Fibroblast of skin of right quadriceps (primary cell): ENCODE data around the gene DNER.
"Not testable (repeated sequence)": the region's sequence is repeated elsewhere in the genome, so short reads cannot be mapped to it uniquely, and the experiment has no call there.

Experiments used
- DNase-seq: peaks from one replicate; pipeline ENCODE4 v3.0.0-alpha.2; 2013

Gene DNER

DNA sequence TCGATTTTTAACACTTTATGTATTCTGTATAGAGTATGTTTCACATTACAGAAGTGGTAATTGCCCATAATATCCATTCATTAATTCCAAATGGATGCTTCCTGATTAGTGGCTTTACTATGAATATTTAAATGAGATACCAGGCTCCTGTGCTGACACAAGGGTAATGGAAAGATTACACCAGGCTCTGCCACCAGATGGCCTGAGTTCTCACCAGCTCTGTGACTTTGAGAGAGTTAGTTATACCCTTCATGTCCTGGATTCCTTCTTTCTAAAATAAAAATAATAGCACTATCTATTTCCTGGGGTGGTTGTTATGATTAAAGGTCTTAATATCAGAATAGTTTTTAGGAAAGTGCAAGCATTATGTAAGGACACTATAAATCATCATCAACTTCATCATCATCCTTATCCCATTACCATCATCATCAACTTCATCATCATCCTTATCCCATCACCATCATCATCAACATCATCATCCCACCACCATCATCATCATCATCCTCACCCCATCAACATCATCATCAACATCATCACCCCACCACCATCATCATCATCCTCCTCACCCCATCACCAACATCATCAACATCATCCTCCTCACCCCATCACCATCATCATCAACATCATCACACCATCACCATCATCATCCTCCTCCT, 151.8 kb downstream of the DNER start:
- DNase-seq, result no peak

DNA sequence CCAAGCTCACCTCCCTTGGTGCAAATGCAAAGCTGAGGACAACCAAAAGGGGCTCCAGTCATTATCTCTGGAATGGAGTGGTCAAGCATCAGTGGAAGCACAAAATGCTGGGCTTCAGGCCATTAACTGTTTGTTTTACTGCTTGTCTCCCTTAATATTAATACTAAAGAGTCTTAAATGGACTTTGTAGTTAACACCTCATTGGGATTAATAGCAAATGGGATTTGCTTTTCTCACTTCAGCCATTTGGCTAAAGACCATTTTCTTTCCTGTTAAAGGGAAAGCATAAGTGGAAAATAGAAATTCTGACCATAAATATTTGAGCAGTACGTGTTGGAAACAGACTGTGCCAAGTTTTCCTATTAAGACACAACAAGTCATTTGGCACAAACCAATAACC, 154.4 kb downstream of the DNER start:
- no peak for DNase-seq

DNA sequence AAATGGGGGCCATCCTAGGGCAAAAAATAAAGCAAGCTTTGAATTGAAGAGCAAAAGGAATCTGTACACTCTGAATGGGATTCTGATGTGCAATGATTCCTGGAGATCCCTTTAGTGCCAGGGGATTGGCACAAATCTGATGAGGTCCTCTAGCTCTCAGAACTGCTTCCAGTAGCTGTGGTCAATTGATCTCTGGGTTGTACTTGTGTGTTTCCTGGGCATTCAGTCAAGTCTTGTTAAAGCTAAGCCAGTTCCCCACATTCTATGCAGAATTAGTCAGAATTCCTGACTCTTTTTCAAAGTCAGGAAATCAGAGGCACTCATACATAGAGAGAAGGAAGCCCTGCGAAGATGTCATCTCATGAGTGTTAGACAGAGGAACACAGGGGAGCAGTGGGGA, 161.3 kb downstream of the DNER start:
- DNase-seq, result no peak

DNA sequence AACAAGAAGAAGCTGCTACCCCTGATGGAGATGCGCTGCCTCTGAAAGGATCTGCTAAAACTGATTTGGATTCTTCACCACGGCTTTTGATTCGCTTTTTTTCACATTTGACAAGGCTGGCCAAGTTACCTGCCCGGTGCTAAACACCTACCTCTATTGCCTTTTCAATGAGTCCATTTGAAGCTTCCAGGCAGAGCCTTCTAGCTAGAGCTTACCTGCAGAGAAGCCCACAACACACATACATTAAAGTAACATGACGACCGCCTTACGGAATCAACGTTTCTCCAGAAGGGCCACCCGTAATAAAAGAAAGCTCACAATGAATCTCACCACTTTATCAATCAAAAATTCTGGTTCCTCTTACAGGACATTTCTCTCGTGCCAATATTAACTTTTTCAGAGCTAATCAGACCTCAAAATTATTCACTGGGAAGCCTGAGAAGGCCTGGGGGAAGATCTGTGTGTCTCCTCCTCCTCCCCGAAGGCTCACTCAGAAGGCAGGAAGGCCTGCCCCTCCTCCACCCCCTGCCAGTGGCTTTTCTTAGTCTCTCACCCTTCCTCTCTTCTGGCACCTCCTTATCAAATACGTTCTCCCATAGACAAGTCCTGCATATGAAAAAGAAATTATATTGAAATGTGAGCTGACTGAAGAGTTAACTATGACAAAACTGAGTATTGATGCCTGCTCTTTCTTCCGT, 171.0 kb downstream of the DNER start:
- no peak for DNase-seq

DNA sequence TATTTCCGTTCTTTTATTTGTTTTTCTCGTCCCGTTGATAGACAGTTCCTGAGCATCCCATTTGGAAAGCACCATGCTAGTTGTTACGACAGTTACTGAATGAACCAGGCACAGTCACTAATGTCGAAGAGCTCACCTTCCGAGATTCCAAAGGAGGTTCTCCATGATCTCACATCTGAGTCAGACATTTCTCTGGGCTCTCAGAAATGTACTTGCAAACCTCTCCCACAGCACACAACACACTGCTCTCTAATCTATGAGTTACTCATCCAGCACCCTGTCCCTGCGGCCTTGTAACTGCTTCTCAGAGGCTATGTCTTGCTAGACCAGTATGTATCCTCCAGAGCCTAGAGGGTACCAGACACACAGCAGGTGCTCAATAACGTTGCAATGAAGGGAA, 174.7 kb downstream of the DNER start:
- DNase-seq, result no peak

DNA sequence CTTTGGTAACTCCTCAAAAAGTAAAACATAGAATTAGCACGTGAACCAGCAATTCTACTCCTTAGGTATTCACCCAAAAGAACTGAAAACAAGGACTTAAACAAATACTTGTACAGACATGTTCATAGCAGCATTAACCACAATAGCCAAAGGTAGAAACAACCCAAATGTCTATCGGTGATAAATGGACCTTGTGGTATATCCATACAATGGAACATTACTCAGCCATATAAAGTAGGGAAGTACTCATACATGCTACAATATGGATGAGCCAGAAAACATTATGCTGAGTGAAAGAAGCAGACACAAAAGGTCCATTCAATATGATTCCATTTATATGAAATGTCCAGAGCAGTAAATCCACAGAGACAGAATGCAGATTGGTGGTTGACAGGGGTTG, 182.8 kb downstream of the DNER start:
- DNase-seq, result no peak

DNA sequence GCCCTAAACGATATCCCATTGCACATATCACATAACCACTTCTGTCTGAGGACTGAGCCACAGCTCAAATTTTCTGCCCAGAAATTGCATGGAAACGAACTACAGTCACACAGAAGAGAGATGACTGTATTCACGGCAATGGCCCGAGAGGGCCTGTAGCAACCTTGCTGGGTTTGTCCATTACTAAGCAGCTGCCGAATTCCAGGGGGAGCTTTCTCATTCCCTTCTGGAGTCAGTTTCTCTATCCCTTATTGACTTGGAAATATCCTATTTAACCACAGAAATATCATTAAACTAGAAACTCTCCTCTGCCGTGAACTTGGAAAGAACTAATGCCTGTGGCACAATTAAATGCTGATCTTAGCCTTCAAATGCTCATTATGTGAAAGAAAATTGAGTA, 183.9 kb downstream of the DNER start:
- DNase-seq, result no peak

DNA sequence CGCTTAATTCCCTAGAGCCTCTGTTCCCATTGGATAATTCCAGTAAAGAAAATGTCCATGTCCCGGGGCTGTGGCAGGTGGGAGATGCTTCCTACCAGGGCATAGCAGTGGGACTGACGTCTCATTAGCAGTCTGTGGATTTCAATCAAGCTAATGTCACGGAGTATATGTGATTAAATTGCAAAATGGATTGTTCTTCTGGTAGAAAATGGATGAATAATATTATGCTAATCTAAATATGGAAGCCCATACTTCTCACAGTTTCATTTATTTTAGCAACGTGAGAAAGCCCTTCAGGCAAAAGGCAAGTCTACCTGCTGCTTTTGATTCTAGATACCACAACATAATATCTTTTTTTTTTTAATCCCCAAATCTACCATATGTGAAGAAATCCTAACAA, 185.5 kb downstream of the DNER start:
- no peak for DNase-seq

DNA sequence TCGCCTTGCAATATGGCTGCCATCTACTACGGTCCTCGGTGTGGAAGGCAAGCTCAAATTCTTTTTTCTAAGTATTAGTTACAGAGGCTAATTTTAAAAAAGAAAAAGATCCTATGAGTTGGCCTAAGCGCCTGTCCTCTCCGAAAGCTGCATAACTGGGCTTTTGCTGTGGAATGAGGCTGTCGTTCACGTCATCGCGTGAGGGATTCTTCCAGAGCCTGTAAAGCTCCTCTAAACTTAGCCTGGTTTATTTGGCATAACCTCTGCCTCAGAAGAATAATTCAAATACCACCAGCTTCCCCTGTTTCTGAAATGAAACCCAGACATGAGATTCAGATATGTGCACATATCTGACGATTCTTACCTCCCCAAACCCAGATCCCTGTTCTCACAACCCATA, 187.4 kb downstream of the DNER start:
- no peak for DNase-seq

DNA sequence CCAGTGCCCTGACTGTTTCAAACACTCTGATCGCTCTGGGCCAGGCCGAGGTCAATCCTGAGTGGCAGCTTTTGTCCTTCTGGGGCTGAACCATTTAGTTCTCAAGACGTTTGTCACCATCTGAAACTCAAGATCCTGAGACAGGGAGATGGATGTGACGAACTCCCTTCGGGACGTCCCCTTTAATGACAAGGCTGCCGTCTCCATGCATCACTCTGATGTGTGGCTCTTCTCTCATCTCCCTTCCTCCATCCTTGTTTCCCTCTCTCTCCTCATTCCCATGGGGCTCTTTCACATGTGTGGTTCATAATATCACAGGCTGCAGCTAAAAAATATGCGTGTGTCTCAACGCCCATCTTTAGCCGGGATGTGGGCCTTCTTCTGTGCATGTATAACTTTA, 189.6 kb downstream of the DNER start:
- no peak for DNase-seq

DNA sequence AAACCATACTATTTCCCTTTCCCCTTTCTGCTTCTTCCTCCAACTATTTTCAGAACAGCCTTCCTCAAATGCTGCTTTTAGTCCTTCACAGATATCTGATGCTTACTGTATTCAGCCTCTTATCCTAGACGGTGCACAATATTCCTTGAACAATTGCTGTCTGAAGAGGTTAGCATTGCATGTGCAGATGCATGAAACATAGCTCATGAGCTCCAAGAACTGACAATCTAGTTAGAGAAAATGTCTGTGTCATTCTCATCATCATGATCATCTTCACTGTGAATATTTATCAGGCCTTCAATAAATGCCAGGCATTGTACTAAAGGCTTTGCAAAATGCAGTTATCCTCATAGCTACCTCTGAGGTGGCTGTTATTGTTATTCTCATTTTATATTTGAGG, 190.7 kb downstream of the DNER start:
- DNase-seq, result no peak

DNA sequence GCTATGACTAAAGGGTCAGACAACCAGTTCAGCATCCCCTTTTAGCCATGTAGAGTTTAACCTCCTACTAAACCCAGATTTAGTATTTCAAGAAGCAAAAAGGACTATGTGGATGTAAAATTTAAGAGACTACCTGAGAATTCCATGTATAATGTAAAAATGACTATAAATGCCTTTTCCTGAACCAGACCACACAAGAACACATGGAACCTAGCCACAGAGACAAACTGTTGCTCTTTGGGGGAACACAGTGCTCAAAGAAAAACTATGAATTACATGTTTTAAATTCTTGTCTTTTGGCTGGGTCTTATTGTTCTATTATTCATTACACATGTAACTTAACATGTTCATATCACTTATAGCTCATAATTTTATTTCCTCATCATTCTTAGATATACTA, 192.8 kb downstream of the DNER start:
- no peak for DNase-seq

DNA sequence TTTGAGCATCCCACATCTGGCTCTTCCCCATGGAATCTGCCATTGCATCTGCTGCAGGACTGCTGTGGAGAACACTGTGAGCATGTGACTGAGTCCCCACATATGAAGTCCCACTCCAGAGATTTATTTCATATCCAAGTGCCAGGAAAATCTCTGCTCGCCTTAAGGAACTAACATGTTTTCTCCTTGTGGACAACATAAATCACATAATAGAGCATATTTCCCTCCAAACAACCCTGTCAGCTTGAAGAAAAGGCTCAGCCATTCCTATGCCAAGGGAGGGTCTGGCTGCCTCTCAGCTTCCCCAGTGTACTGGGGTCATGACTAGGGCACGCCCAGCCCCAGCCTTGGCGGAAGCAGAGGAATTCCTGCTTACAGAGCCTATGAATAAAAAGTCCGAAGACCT, 193.7 kb downstream of the DNER start:
- no peak for DNase-seq

DNA sequence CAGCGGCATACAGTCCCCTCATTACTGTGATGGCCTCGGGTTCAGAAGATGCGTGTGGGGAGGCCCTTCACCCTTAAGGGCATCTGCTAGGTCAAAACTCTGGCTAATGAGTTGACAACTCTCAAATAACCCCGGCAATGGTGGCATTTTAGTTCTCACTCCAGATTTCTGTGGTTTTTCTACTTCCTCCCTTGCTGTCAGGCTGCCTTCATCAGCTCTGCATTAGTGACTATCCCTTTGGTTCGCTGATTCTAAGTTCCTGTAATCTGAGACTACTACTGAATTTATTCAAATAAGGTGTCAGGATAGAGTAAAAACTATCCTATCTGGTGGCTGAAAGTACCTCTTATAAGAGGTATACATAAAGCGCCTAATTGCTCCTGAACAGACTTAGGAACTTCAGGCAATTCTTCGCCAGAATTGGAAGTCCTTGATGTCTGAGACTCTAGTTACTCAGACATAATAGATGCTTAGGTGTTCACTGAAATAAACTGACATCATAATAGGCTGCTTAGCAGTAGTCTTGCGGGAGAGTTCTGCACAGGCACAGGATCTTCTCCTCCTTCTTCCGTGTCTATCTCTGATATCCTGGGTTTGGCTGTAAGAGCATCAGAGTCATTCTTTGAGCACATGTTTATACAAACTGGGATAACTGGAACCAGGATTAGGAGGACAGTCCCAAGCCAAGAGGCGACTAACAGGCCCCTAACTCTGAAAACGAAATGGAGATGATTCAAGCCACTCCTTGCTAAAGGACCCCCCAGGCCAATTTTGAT, 194.5 kb downstream of the DNER start:
- no peak for DNase-seq

DNA sequence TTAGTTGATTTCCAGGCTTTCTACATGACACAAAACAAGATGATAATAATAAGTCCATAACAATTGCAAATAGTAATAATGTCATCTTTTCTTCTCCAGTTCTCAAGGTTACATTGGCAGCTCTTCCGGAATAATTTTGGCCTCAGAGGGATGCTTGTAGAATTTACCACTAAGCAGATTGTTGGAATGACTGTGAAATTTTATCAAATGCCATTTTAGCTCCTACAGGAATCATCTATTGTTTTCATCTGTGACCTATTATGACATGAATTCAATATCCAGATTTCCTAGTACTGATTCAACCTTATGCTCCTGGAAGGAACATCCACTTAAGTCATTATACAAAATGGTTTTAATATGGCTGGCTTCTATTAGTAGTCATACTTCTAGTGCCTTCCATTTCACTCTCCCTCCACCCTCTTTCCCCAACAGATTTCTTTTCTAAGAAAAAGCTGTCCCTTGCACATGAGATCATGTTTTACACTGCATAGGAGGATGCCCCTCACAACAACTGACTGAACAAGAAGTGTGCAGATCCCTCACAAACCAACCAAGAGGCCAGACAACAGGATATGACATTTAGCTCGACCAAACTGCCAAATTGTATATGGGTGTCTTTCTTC, 200.0 kb downstream of the DNER start:
- no peak for DNase-seq

DNA sequence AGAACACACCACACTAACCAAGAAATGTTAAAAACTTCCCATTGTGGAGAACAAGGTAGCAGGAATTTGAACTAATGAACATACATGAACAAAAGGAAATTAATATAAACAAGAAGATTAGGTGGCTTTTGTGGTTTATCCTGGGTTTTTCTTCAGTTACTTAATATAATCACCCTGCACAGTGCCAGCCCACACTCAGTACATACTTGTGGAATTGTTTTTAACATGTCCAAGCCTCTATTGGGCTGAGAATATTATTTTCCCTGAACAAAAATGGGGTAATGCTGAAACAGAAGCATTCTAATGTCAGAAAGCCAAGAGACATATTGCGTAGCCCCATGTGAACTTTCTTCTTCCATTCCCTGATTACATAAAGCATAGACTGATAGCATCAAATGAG, 202.8 kb downstream of the DNER start:
- DNase-seq, result no peak

DNA sequence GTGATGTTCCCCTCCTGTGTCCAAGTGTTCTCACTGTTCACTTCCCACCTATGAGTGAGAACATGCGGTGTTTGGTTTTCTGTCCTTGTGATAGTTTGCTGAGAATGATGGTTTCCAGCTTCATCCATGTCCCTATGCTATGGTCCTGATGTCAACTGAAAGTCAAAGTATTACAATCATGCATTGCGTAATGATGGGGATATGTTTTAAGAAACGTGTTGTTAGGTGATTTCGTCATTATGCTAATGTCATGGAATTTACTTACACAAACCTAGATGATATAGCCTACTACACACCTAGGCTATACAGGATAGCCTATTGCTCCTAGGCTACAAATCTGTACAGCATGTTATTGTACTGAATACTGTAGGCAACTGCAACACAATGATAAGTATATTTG, 207.7 kb downstream of the DNER start:
- not testable (repeated sequence) for DNase-seq

DNA sequence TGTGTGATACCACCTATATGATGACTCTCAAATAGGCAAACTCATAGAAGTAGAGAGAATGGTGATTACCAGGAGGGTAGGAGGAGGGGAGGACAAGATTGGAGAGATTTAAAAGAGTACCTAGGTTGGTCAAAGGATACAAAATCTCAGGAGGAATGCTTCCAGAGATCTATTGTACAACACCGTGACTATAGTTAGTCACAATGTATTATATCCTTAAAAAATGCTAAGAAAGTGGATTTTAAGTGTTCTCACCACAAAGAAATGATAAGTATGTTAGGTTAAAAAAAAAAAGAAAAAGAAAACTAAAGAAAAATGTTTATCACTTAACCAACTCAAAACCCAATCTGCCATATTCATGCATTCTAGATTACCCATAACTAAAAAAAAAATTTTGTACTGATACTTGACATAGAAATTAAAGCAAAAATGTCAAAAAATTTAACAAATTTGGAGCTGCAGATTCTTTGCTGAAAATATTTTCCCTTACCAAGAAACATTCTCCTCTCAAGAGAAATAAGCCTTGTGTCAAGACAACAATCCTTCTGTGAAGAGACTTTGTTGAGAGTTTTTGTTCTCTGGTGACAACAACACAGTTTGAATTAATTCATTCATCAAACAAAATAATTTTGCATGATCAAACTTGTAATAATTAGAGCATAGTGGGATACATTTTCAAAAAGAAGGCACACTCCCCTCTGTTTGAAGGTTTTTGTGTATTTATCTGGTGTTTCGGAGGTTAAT, 213.1 kb downstream of the DNER start:
- no peak for DNase-seq

DNA sequence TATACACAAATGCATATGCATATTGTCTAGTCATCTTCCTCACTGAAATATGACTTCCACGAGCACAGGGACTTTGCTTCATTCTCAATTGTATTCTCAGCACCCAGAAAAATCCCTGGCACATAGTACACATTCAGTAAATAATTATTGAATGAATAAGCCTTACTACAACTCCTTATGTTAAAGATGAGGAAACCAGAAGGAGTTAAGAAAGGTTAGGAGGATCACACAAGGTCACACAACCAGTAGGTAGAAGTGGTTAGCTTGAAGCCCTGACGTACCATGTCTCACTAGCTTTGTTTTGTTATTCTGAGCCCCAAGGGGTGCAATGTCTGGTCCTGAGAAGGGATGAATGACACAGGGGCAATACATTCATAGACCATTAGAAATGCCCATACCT, 222.3 kb downstream of the DNER start:
- no peak for DNase-seq

DNA sequence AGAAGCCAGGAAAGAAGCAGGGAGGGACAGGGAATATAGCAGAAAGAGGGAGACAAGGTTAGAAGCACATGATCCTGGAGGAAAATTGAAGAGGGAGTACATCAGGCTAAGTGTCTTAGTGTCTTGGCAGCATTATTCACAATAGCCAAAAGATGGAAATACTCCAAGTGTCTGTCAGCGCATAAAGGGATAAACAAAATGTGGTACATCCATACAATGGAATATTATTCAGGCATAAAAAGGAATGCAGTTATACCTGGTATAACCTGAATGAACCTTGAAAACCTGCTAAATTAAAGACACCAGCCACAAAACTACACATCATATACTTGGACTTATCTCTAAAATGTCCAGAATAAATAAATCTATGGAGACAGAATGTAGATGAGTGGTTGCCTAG, 224.2 kb downstream of the DNER start:
- no peak for DNase-seq

DNA sequence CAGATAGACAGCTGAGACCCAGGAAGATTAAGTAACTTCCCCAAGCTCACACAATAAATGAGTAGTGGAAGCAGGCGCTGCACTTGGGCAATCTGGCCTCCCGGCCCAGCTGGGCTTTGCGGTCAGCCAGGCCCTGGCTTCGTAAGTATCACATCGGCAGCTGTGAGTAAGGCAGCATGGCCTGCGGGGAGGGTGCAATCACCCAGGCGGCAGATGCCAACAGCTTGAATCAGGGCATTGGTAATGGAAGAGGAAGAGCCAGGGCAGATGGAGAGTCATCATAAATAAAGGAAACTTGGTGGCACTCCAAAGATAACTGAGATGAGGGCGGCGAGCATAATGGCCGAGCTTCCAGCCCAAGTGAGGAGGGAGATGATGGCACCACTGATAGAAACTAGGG, 225.3 kb downstream of the DNER start:
- no peak for DNase-seq

DNA sequence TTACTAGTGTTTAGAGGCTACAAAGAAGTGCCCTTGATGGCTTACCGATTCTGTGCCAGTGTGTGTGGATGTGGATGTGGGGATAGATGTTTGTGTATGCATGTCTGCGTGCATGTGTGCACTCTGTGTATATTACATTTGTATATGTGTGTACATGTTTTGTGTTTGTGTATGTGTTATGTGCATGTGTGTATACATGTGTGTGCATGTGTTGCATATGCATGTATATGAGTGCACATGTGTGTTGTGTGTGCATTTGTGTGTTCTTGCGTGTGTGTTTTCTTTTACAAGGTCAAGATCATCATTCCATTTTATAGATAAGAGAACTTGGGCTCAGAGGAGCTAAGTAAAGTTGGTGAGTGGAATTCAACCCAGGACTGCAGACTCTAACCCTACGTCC, 226.1 kb downstream of the DNER start:
- DNase-seq, result no peak

DNA sequence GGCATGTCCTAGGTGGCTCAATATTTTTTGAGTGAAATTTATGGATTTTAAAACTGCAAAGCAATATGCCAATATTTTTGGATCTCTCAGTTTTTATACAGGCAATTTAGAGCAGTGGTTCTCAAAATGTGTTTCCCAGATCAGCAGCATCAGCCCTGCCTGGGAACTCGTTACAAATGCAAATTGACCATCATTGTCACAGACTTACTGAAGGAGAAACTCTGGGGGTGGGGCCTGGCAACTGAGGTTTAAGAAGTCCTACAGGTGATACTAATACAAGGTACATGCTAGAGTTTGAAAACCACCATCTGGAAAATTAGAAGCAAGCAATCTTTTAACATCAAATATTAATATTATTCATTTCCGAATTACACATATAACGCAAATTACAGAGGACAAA, 227.7 kb downstream of the DNER start:
- no peak for DNase-seq
